ENCODE results near the gene FBXO3. TPM values are rescaled to one million over a fixed set of nuclear protein-coding genes. Genes with fewer than 3 reads are reported as not detected.

The FBXO3 gene
- total and polyA plus RNA-seq, 2 of the 13 experiments (the other 11 are each of a cell fraction or from before 2014, with no cell fraction given) = 20.4 to 27.6 TPM

DNA sequence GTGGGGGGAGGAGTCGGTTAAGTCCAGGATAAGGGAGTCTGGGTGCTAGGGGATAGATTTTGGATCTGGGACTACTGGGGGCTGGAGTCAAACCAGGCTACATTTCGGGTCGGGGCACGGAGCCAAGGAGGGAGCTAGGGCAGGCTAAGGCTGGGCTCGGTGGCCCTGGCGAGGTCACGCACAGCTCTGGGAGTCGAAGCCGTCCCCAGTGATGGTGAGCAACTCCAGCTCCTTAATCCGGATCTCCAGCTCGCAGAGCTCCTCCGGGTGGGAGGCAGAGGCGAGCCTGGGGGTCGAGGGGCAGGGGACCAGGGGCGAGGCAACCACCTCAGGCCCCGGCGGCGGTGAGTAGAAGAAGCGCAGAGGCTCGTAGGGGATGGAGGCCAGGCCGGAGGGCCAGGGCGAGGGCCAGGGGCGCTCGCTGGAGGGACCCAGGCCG, 74.2 kb downstream of the FBXO3 start (continued):
- TF ChIP-seq TOPORS (CRISPR knock-in tag; IDR thresholded peaks at IDR 0.05) (peak; percentile 69; the same call in 1 of the 2 replicates), ZNF747 (CRISPR knock-in tag; IDR thresholded peaks at IDR 0.05; ENCODE audit: borderline replicate concordance) (0 out of 2 replicates have a peak, but pooled peaks have one; percentile 5), ZNF563 (CRISPR knock-in tag; IDR thresholded peaks at IDR 0.05) (0 out of 2 replicates have a peak, but pooled peaks have one; percentile 5), ZNF234 (CRISPR knock-in tag; conservative IDR thresholded peaks at IDR 0.05) (no peak), TRIM24 (CRISPR knock-in tag; IDR thresholded peaks at IDR 0.05) (no peak), FOXO1 (CRISPR knock-in tag; IDR thresholded peaks at IDR 0.05) (no peak), MAZ (IDR thresholded peaks at IDR 0.05; ENCODE audit: borderline replicate concordance, low read depth, low read length) (no peak), MAZ (CRISPR knock-in tag; IDR thresholded peaks at IDR 0.05; ENCODE audit: low read depth) (peak; percentile 26; the same call in 1 of the 2 replicates), ZNF724P (CRISPR knock-in tag; IDR thresholded peaks at IDR 0.05; ENCODE audit: borderline replicate concordance) (no peak), TMF1 (CRISPR knock-in tag; IDR thresholded peaks at IDR 0.05; ENCODE audit: low read depth) (0 out of 2 replicates have a peak, but pooled peaks have one; percentile 13), EED (CRISPR knock-in tag; IDR thresholded peaks at IDR 0.05) (no peak), ZNF331 (CRISPR knock-in tag; IDR thresholded peaks at IDR 0.05) (no peak), ZBTB20 (CRISPR knock-in tag; IDR thresholded peaks at IDR 0.05; ENCODE audit: borderline replicate concordance, low read depth) (no peak), MIXL1 (CRISPR knock-in tag; IDR thresholded peaks at IDR 0.05) (no peak), SAFB2 (CRISPR knock-in tag; IDR thresholded peaks at IDR 0.05; ENCODE audit: borderline replicate concordance, low read depth) (peak; percentile 80; the same call in 1 of the 2 replicates), BHLHE40 (IDR thresholded peaks at IDR 0.05; ENCODE audit: low read length) (no peak), KAT8 (CRISPR knock-in tag; IDR thresholded peaks at IDR 0.05) (no peak), SMAD9 (CRISPR knock-in tag; IDR thresholded peaks at IDR 0.05) (0 out of 2 replicates have a peak, but pooled peaks have one; percentile 25), POLR2G (IDR thresholded peaks at IDR 0.05; ENCODE audit: low read depth, low read length) (0 out of 2 replicates have a peak, but pooled peaks have one; percentile 1), LRRFIP1 (CRISPR knock-in tag; conservative IDR thresholded peaks at IDR 0.05) (no peak), FOXP1 (IDR thresholded peaks at IDR 0.05) (no peak), FOXP1 (CRISPR knock-in tag; IDR thresholded peaks at IDR 0.05) (no peak), EEA1 (CRISPR knock-in tag; IDR thresholded peaks at IDR 0.05; ENCODE audit: borderline replicate concordance) (0 out of 2 replicates have a peak, but pooled peaks have one; percentile 38), ZC3H13 (CRISPR knock-in tag; IDR thresholded peaks at IDR 0.05) (no peak; the same call in 1 of the 2 replicates), RBAK (CRISPR knock-in tag; IDR thresholded peaks at IDR 0.05) (no peak), CAMTA2 (CRISPR knock-in tag; IDR thresholded peaks at IDR 0.05; ENCODE audit: borderline replicate concordance) (no peak), ZFX (CRISPR knock-in tag; IDR thresholded peaks at IDR 0.05; ENCODE audit: low read depth) (peak; percentile 46; the same call in 1 of the 2 replicates)
- TF ChIP-seq, protein P1, sequence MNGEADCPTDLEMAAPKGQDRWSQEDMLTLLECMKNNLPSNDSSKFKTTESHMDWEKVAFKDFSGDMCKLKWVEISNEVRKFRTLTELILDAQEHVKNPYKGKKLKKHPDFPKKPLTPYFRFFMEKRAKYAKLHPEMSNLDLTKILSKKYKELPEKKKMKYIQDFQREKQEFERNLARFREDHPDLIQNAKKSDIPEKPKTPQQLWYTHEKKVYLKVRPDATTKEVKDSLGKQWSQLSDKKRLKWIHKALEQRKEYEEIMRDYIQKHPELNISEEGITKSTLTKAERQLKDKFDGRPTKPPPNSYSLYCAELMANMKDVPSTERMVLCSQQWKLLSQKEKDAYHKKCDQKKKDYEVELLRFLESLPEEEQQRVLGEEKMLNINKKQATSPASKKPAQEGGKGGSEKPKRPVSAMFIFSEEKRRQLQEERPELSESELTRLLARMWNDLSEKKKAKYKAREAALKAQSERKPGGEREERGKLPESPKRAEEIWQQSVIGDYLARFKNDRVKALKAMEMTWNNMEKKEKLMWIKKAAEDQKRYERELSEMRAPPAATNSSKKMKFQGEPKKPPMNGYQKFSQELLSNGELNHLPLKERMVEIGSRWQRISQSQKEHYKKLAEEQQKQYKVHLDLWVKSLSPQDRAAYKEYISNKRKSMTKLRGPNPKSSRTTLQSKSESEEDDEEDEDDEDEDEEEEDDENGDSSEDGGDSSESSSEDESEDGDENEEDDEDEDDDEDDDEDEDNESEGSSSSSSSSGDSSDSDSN (CRISPR knock-in tag; IDR thresholded peaks at IDR 0.05) = no peak

All from HepG2 (cell line).